Endodermal cell (in vitro differentiated cells): ENCODE measurements around the gene TSC2. TPM values are rescaled to one million over a fixed set of nuclear protein-coding genes. Genes with fewer than 3 reads are reported as not detected.

Source experiments
- DNase-seq: peaks from one replicate; pipeline ENCODE4 v3.0.0-alpha.2; 2017
- H3K27ac ChIP-seq: 2 replicates; pipeline ENCODE4 v1.5.1; 2013; ENCODE audit warnings: mild to moderate bottlenecking, low read depth, low read length, moderate library complexity
- H3K27me3 ChIP-seq: 2 replicates; pipeline ENCODE4 v1.6.1; 2013; ENCODE audit warnings: mild to moderate bottlenecking, low read length, moderate library complexity; ENCODE audit not compliant: insufficient read depth, control insufficient read depth, poor library complexity, severe bottlenecking
- H3K36me3 ChIP-seq: 2 replicates; pipeline ENCODE4 v1.7.0; 2013; ENCODE audit warnings: mild to moderate bottlenecking, low read length, moderate library complexity; ENCODE audit not compliant: control insufficient read depth, insufficient read depth
- H3K4me1 ChIP-seq: one replicate; pipeline ENCODE4 v1.7.0; 2013; ENCODE audit warnings: low read length; ENCODE audit not compliant: control insufficient read depth, insufficient read depth
- H3K4me3 ChIP-seq: 2 replicates; pipeline ENCODE4 v1.5.1; 2013; ENCODE audit warnings: mild to moderate bottlenecking, low read length, moderate library complexity
- H3K9ac ChIP-seq: 2 replicates; pipeline ENCODE4 v1.6.1; 2013; ENCODE audit warnings: mild to moderate bottlenecking, low read length, moderate library complexity; ENCODE audit not compliant: poor library complexity, severe bottlenecking; ENCODE audit errors: extremely low read depth
- H3K9me3 ChIP-seq: 2 replicates; pipeline ENCODE4 v1.6.1; 2013; ENCODE audit warnings: mild to moderate bottlenecking, low read length, moderate library complexity; ENCODE audit not compliant: control insufficient read depth
- H3K27ac Mint-ChIP-seq: 2 replicates; pipeline ENCODE4 v1.8.0; 2020; ENCODE audit warnings: mixed read lengths
- H3K27me3 Mint-ChIP-seq: 2 replicates; pipeline ENCODE4 v1.8.0; 2021; ENCODE audit warnings: mild to moderate bottlenecking, mixed read lengths; ENCODE audit not compliant: insufficient read depth
- H3K36me3 Mint-ChIP-seq: 2 replicates; pipeline ENCODE4 v1.8.0; 2020; ENCODE audit warnings: low read depth, mixed read lengths
- H3K4me1 Mint-ChIP-seq: 2 replicates; pipeline ENCODE4 v1.8.0; 2020; ENCODE audit warnings: mixed read lengths
- H3K4me3 Mint-ChIP-seq: 2 replicates; pipeline ENCODE4 v1.8.0; 2020; ENCODE audit warnings: mild to moderate bottlenecking, moderate library complexity, mixed read lengths
- H3K9me3 Mint-ChIP-seq: 2 replicates; pipeline ENCODE4 v1.8.0; 2020; ENCODE audit warnings: mild to moderate bottlenecking, mixed read lengths
- WGBS, 2 experiments: methylation state at CpG; one replicate each; pipeline versions ENCODE4 v1.1.5 to v1.1.7; 2013; ENCODE audit warnings: missing lambda C conversion rate in 2 of 2, mixed read lengths in 1 of 2; ENCODE audit not compliant: insufficient coverage in 1 of 2, insufficient read length in 1 of 2; 5-methylcytosine and 5-hydroxymethylcytosine counted together
- total RNA-seq, 2 donors: library from RNA; stranded (reverse); fragmentation: NEBNext Ultra II Directional in 1 of 2; extraction: Animal tissue kit (Norgen Biotek cat#: 25700) in 1 of 2; gene quantifications; 2 replicates in 1 of 2; 3 replicates in 1 of 2; pipeline ENCODE4 v1.2.1, GENCODE V29; 2021
- TF ChIP-seq, protein P1 (sequence below): fragments of 200-600 bp; sonication (generic); conservative IDR thresholded peaks from 2 replicates; pipeline ENCODE4 v1.5.0; 2021; ENCODE audit warnings: antibody characterized with exemption, mild to moderate bottlenecking

TSC2 gene
- total RNA-seq, 2 donors from 2014 or later = 166 to 192 TPM

DNA sequence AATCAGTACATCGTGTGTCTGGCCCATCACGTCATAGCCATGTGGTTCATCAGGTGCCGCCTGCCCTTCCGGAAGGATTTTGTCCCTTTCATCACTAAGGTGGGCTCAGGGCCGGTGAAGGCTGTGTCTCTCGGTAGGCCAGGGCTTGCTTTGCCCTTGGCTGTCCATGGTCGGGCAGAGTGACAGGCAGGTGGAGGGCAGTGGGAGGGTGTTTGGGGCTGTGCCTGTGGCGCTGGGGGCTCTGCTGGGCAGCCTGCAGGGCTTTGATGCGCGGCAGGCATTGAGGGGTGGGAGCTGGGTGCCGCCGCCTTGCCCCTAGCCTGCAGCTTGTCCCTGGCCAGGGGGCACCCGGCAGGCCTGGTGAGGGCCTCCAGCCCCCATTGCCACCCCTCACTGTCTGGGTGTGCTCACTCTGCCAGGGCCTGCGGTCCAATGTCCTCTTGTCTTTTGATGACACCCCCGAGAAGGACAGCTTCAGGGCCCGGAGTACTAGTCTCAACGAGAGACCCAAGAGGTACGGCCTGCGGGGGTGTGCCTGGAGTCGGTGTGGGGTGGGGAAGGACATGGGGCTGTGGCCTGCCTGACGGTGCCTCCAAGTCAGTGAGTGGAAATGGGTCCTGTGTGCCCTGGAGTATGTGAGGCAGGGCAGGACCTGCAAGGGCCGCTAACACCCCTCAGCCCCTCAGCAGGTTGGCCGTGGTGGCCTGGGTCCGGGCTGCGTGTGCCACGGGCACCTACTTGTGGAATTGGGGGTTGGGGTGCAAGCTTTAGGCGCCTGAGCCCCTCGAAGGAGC lies 28.5 kb downstream of the TSC2 start:
- WGBS, 2 experiments = 95 to 99% methylated on average over 12 to 28 of the region's 28 CpGs
- Histone ChIP-seq H3K9me3 (no peaks in the 10 kb centered on the region), H3K9ac (no peak overlapping the region), H3K4me3 (no peak overlapping the region), H3K27ac (no peak overlapping the region), H3K27me3 (no peaks in the 10 kb centered on the region), H3K36me3 (peaks cover 4% of the 10 kb centered on the region), H3K4me1 (no peaks in the 10 kb centered on the region)
- DNase-seq = no peak
- no peaks in the 10 kb centered on the region for H3K9me3 Mint-ChIP-seq
- H3K4me1 Mint-ChIP-seq = no peaks in the 10 kb centered on the region
- no peaks in the 10 kb centered on the region for H3K27me3 Mint-ChIP-seq
- H3K27ac Mint-ChIP-seq = no peak overlapping the region
- TF ChIP-seq, protein P1, sequence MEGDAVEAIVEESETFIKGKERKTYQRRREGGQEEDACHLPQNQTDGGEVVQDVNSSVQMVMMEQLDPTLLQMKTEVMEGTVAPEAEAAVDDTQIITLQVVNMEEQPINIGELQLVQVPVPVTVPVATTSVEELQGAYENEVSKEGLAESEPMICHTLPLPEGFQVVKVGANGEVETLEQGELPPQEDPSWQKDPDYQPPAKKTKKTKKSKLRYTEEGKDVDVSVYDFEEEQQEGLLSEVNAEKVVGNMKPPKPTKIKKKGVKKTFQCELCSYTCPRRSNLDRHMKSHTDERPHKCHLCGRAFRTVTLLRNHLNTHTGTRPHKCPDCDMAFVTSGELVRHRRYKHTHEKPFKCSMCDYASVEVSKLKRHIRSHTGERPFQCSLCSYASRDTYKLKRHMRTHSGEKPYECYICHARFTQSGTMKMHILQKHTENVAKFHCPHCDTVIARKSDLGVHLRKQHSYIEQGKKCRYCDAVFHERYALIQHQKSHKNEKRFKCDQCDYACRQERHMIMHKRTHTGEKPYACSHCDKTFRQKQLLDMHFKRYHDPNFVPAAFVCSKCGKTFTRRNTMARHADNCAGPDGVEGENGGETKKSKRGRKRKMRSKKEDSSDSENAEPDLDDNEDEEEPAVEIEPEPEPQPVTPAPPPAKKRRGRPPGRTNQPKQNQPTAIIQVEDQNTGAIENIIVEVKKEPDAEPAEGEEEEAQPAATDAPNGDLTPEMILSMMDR = no peak
- H3K36me3 Mint-ChIP-seq = peaks cover 28% of the 10 kb centered on the region
- no peak overlapping the region for H3K4me3 Mint-ChIP-seq

DNA sequence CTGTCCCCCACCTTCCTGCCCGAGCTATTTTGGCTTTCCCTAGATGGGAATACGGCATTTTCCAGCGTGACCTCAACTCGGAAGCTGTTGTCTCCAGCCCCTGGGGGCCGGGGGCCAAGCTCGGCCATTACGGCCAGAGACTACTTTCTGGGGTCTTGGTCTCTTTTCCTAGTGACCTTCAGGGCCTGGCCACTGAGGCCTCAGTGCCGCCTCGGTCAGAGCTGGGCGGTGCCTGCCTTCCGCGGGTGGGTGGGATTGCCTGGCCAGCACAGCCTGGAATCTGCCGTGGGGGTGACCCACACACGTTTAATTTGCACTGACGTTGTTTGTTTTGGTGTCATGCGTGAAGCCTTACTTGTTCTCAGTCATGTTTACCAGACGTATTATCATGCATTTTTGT lies 29.2 kb downstream of the TSC2 start:
- Histone ChIP-seq H3K36me3 (peaks cover 4% of the 10 kb centered on the region), H3K9me3 (no peaks in the 10 kb centered on the region), H3K4me1 (no peaks in the 10 kb centered on the region), H3K9ac (no peak overlapping the region), H3K4me3 (no peak overlapping the region), H3K27ac (no peak overlapping the region), H3K27me3 (no peaks in the 10 kb centered on the region)
- WGBS, 2 experiments = 93% methylated on average over 12 to 17 of the region's 17 CpGs
- Mint-ChIP-seq H3K27ac (peak overlapping the region; percentile 61), H3K9me3 (no peaks in the 10 kb centered on the region), H3K4me1 (no peaks in the 10 kb centered on the region), H3K36me3 (peaks cover 25% of the 10 kb centered on the region), H3K4me3 (no peak overlapping the region), H3K27me3 (no peaks in the 10 kb centered on the region)
- no peak for DNase-seq
- TF ChIP-seq, protein P1 = no peak

DNA sequence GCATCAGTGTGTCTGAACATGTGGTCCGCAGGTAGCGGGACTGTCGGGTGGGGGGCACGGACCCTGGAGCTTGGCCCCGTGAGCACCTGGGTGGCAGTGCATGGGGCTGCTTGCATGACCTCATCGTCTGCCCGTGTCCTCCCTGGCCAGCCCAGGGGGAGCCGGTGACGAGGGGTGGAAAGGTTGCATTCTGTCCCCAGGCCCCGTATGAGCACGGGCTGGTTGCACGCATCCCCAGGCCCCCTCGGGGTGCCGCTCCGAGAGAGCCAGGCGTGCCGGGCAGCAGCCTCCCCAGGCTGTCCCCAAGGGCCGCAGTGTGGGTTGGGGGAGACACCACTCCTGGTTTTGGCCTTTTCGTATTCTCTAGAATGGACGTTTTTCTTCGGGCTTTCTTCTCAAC lies 29.9 kb downstream of the TSC2 start:
- WGBS, 2 experiments = 94 to 97% methylated on average over 14 to 21 of the region's 21 CpGs
- TF ChIP-seq, protein P1 = no peak
- Mint-ChIP-seq H3K9me3 (no peaks in the 10 kb centered on the region), H3K4me1 (no peaks in the 10 kb centered on the region), H3K36me3 (peaks cover 27% of the 10 kb centered on the region), H3K4me3 (no peak overlapping the region), H3K27ac (no peak overlapping the region), H3K27me3 (no peaks in the 10 kb centered on the region)
- Histone ChIP-seq H3K9ac (no peak overlapping the region), H3K27me3 (no peaks in the 10 kb centered on the region), H3K4me1 (no peaks in the 10 kb centered on the region), H3K4me3 (no peak overlapping the region), H3K36me3 (peaks cover 3% of the 10 kb centered on the region), H3K27ac (no peak overlapping the region), H3K9me3 (no peaks in the 10 kb centered on the region)
- no peak for DNase-seq
